Measurements from ENCODE around the gene KCNQ5.

KCNQ5 gene

DNA sequence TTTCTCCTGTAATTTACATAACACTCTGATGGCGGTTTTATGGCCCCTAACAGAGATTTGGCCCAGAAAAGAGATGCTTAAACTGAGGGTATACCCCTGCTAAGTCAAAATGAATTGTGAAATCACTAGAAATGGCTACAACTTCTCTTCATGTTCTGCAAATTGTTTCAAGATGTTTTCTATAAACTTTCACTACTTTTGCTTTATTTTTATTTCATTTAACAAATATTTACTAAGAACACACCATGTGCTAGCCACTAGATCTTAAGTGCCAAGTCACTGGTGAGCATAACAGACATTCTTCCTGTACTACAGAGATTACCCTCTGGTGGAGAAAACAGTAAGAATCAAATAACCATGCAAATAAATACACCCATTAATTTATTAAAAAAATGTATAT lies 87.6 kb downstream of the KCNQ5 start:
- Mint-ChIP-seq H3K4me3 (no peak overlapping the region), H3K27me3 (ENCODE audit: low read depth, poor library complexity) (peaks cover 4% of the 10 kb centered on the region), H3K27ac (no peak overlapping the region), H3K4me1 (peaks cover 4% of the 10 kb centered on the region), H3K36me3 (ENCODE audit: low read depth) (peaks cover 10% of the 10 kb centered on the region), H3K9me3 (peaks cover 10% of the 10 kb centered on the region)
- no peak for DNase-seq
- TF ChIP-seq CTCF (IDR thresholded peaks at IDR 0.05) = no peak

GRCh38 chr6:72711731-72712130 lies 89.9 kb downstream of the KCNQ5 start:
- TF ChIP-seq CTCF (IDR thresholded peaks at IDR 0.05) = no peak
- peaks cover 4% of the 10 kb centered on the region for H3K4me1 Mint-ChIP-seq
- H3K9me3 Mint-ChIP-seq = peaks cover 10% of the 10 kb centered on the region
- H3K4me3 Mint-ChIP-seq = no peak overlapping the region
- no peak overlapping the region for H3K27ac Mint-ChIP-seq
- peaks cover 4% of the 10 kb centered on the region for H3K27me3 Mint-ChIP-seq (ENCODE audit: low read depth, poor library complexity)
- no peak for DNase-seq
- peaks cover 10% of the 10 kb centered on the region for H3K36me3 Mint-ChIP-seq (ENCODE audit: low read depth)

- H3K9me3 Mint-ChIP-seq = peaks cover 10% of the 10 kb centered on the region
- TF ChIP-seq CTCF (IDR thresholded peaks at IDR 0.05) = no peak
- peaks cover 4% of the 10 kb centered on the region for H3K4me1 Mint-ChIP-seq
- DNase-seq = no peak
- H3K27me3 Mint-ChIP-seq (ENCODE audit: low read depth, poor library complexity) = peaks cover 4% of the 10 kb centered on the region
- H3K27ac Mint-ChIP-seq = no peak overlapping the region
- peaks cover 10% of the 10 kb centered on the region for H3K36me3 Mint-ChIP-seq (ENCODE audit: low read depth)
- H3K4me3 Mint-ChIP-seq = no peak overlapping the region
These were observed 91.0 kb downstream of the KCNQ5 start for GRCh38 chr6:72712910-72713309.

- no peak for DNase-seq
- H3K4me3 Mint-ChIP-seq = no peak overlapping the region
- peaks cover 4% of the 10 kb centered on the region for H3K36me3 Mint-ChIP-seq (ENCODE audit: low read depth)
- peaks cover 3% of the 10 kb centered on the region for H3K27me3 Mint-ChIP-seq (ENCODE audit: low read depth, poor library complexity)
- H3K4me1 Mint-ChIP-seq = peaks cover 4% of the 10 kb centered on the region
- H3K27ac Mint-ChIP-seq = no peak overlapping the region
- H3K9me3 Mint-ChIP-seq = peaks cover 5% of the 10 kb centered on the region
- no peak for TF ChIP-seq CTCF (IDR thresholded peaks at IDR 0.05)
These were observed 93.3 kb downstream of the KCNQ5 start for GRCh38 chr6:72715119-72715518.

GRCh38 chr6:72716916-72717315 lies 95.1 kb downstream of the KCNQ5 start:
- Mint-ChIP-seq H3K9me3 (no peaks in the 10 kb centered on the region), H3K4me3 (no peak overlapping the region), H3K27me3 (ENCODE audit: low read depth, poor library complexity) (peaks cover 3% of the 10 kb centered on the region), H3K36me3 (ENCODE audit: low read depth) (no peaks in the 10 kb centered on the region), H3K27ac (no peak overlapping the region), H3K4me1 (peaks cover 4% of the 10 kb centered on the region)
- no peak for DNase-seq
- TF ChIP-seq CTCF (IDR thresholded peaks at IDR 0.05) = no peak

DNA sequence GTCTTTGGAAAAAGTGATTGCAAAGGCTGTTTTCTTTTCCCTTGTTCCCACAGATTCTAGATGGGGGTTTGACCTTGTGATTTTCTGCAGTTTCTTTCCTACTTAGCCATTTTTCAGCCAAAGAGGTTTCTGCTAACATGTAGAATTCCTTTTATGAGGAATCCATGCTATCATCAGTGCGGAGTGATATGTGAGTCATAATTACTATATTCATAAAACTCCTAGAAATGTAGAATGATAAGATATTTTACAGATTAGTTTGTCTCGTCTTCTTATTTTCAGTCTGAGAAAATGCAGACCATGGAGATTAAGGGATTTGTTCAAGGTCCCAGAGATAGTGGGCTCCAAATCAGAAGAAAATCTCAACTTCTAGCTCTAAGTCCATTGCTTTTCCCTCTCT lies 98.6 kb downstream of the KCNQ5 start:
- no peak overlapping the region for H3K4me3 Mint-ChIP-seq
- no peak for DNase-seq
- no peaks in the 10 kb centered on the region for H3K9me3 Mint-ChIP-seq
- H3K4me1 Mint-ChIP-seq = peaks cover 7% of the 10 kb centered on the region
- no peak overlapping the region for H3K27ac Mint-ChIP-seq
- H3K36me3 Mint-ChIP-seq (ENCODE audit: low read depth) = no peaks in the 10 kb centered on the region
- peaks cover 3% of the 10 kb centered on the region for H3K27me3 Mint-ChIP-seq (ENCODE audit: low read depth, poor library complexity)
- TF ChIP-seq CTCF (IDR thresholded peaks at IDR 0.05) = no peak
